ENCODE measurements around the gene TRPM3.

DNA sequence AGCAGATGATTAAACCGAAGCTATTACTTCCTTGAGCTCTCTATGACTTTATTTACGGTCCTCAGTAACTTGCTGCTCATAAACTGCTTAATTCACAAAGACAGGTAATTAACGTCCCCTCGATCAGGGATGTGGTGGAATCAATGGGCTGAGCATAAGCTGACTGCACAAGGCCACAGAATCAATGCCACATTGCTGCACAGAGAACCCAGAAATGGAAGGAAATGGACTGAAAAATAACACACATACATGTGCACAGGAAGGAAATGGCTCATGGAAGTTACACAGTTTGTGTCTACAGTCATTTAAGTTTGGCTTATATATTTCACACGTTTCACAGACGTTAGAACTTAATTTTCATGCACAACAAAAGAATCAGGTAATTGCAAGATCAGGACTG lies 588.7 kb downstream of the TRPM3 start:
- TF ChIP-seq POLR2AphosphoS5 (IDR thresholded peaks at IDR 0.05; ENCODE audit: low read depth): no peak
- TF ChIP-seq, protein P1, sequence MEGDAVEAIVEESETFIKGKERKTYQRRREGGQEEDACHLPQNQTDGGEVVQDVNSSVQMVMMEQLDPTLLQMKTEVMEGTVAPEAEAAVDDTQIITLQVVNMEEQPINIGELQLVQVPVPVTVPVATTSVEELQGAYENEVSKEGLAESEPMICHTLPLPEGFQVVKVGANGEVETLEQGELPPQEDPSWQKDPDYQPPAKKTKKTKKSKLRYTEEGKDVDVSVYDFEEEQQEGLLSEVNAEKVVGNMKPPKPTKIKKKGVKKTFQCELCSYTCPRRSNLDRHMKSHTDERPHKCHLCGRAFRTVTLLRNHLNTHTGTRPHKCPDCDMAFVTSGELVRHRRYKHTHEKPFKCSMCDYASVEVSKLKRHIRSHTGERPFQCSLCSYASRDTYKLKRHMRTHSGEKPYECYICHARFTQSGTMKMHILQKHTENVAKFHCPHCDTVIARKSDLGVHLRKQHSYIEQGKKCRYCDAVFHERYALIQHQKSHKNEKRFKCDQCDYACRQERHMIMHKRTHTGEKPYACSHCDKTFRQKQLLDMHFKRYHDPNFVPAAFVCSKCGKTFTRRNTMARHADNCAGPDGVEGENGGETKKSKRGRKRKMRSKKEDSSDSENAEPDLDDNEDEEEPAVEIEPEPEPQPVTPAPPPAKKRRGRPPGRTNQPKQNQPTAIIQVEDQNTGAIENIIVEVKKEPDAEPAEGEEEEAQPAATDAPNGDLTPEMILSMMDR (IDR thresholded peaks at IDR 0.05; ENCODE audit: insufficient read depth, low read length): no peak
